GM12878 (cell line): ENCODE data around the gene MIOS. TPM values are rescaled to one million over a fixed set of nuclear protein-coding genes. Genes with fewer than 3 reads are reported as not detected.

Experiments
- ATF7 ChIP-seq: fragments of 450-650 bp; IDR thresholded peaks from 2 replicates; pipeline ENCODE4 v1.6.1; 2016; ENCODE audit warnings: low read depth, mild to moderate bottlenecking
- BHLHE40 ChIP-seq, 2 experiments: fragments of 450-650 bp in 1 of 2; IDR thresholded peaks; 2 replicates each; pipeline ENCODE4 v1.6.1; 2011 to 2017; ENCODE audit warnings: low read depth in 2 of 2, borderline replicate concordance in 1 of 2, improper control_type of control experiment in 1 of 2, low read length in 1 of 2, mild to moderate bottlenecking in 1 of 2
- BMI1 ChIP-seq: fragments of 450-650 bp; IDR thresholded peaks from 2 replicates; pipeline ENCODE4 v1.6.1; 2016; ENCODE audit warnings: mild to moderate bottlenecking, moderate library complexity, borderline replicate concordance
- CBX5 ChIP-seq: sonication (generic); IDR thresholded peaks from 2 replicates; pipeline ENCODE4 v1.6.1; 2016; ENCODE audit warnings: low read depth, moderate library complexity, mild to moderate bottlenecking, inconsistent platforms
- CHD4 ChIP-seq: fragments of 200-600 bp; sonication (generic); IDR thresholded peaks from 2 replicates; pipeline ENCODE4 v1.6.1; 2016; ENCODE audit warnings: mild to moderate bottlenecking
- GABPA ChIP-seq: IDR thresholded peaks from 2 replicates; pipeline ENCODE4 v1.6.1; 2014; ENCODE audit warnings: antibody characterized with exemption, low read depth, mild to moderate bottlenecking, inconsistent platforms
- GATAD2B ChIP-seq: fragments of 450-650 bp; conservative IDR thresholded peaks from 2 replicates; pipeline ENCODE4 v1.6.1; 2017; ENCODE audit warnings: low read depth, mild to moderate bottlenecking, moderate library complexity
- HDAC2 ChIP-seq: fragments of 200-600 bp; sonication (generic); IDR thresholded peaks from 2 replicates; pipeline ENCODE4 v1.6.1; 2017
- HDGF ChIP-seq: fragments of 450-650 bp; IDR thresholded peaks from 2 replicates; pipeline ENCODE4 v1.6.1; 2016; ENCODE audit warnings: antibody characterized with exemption
- IKZF1 ChIP-seq: fragments of 450-650 bp; conservative IDR thresholded peaks from 2 replicates; pipeline ENCODE4 v1.6.1; 2017; ENCODE audit warnings: antibody characterized with exemption, mild to moderate bottlenecking
- KDM1A ChIP-seq: fragments of 200-600 bp; sonication (generic); IDR thresholded peaks from 2 replicates; pipeline ENCODE4 v1.6.1; 2016; ENCODE audit warnings: borderline replicate concordance
- MEF2A ChIP-seq: IDR thresholded peaks from 2 replicates; pipeline ENCODE4 v1.6.1; 2011; ENCODE audit warnings: low read depth, mild to moderate bottlenecking, low read length, moderate library complexity; ENCODE audit not compliant: insufficient read depth
- NBN ChIP-seq: fragments of 450-650 bp; IDR thresholded peaks from 2 replicates; pipeline ENCODE4 v1.6.1; 2016
- PAX8 ChIP-seq: fragments of 450-650 bp; IDR thresholded peaks from 2 replicates; pipeline ENCODE4 v1.6.1; 2017; ENCODE audit warnings: mild to moderate bottlenecking, moderate library complexity
- RUNX3 ChIP-seq: IDR thresholded peaks from 2 replicates; pipeline ENCODE4 v1.6.1; 2012; ENCODE audit warnings: low read length, inconsistent platforms
- SMARCA5 ChIP-seq: fragments of 450-650 bp; IDR thresholded peaks from 2 replicates; pipeline ENCODE4 v1.6.1; 2017; ENCODE audit warnings: mild to moderate bottlenecking
- STAT3 ChIP-seq: IDR thresholded peaks from 2 replicates; pipeline ENCODE4 v1.6.1; 2011; ENCODE audit warnings: low read depth, low read length, improper control_type of control experiment
- TCF7 ChIP-seq: IDR thresholded peaks from 2 replicates; pipeline ENCODE4 v1.6.1; 2014; ENCODE audit warnings: antibody characterized with exemption, borderline replicate concordance
- YY1 ChIP-seq: IDR thresholded peaks from 2 replicates; pipeline ENCODE4 v1.6.1; 2011; ENCODE audit warnings: low read depth, mild to moderate bottlenecking, low read length
- ZNF217 ChIP-seq: fragments of 450-650 bp; IDR thresholded peaks from 2 replicates; pipeline ENCODE4 v1.6.1; 2017; ENCODE audit warnings: antibody characterized with exemption, mild to moderate bottlenecking
- ZNF622 ChIP-seq: fragments of 450-650 bp; IDR thresholded peaks from 2 replicates; pipeline ENCODE4 v1.6.1; 2017; ENCODE audit warnings: mild to moderate bottlenecking, inconsistent platforms
- polyA plus RNA-seq, 11 experiments: library from polyadenylated mRNA; depleted of rRNA in 4 of 11; unstranded in 6 of 11; stranded (reverse) in 5 of 11; fragments of >200 nt; fragmentation: Nextera tagmentation in 4 of 11; fragmentation: Illumina TruSeq in 1 of 11; extraction: Ambion mirVana in 4 of 11; extraction: Trizol in 1 of 11; gene quantifications; 1 replicate in 1 of 11; 2 replicates in 10 of 11; pipeline versions ENCODE4 v1.2.1 to v1.2.3, GENCODE V29; 2011 to 2016; ENCODE audit warnings: inconsistent platforms in 2 of 11, missing spikeins in 2 of 11, low read depth in 1 of 11
- total RNA-seq, 4 experiments: library from RNA; depleted of rRNA in 3 of 4; stranded (reverse); fragments of >200 nt in 3 of 4; fragmentation: Illumina TruSeq in 1 of 4; extraction: Trizol in 1 of 4; gene quantifications; 2 replicates each; pipeline versions ENCODE4 v1.2.1 to v1.2.3, GENCODE V29; 2013 to 2021
- TF ChIP-seq, protein P1 (sequence below): fragments of 450-650 bp; formaldehyde crosslinking; IDR thresholded peaks from 2 replicates; pipeline ENCODE4 v1.5.0; 2022; ENCODE audit warnings: mild to moderate bottlenecking, missing genetic modification characterization
- TF ChIP-seq, protein P2 (sequence below): fragments of 450-650 bp; IDR thresholded peaks from 2 replicates; pipeline ENCODE4 v1.6.1; 2017; ENCODE audit warnings: low read depth, mild to moderate bottlenecking, moderate library complexity
- TF ChIP-seq, protein P3 (sequence below): fragments of 450-650 bp; conservative IDR thresholded peaks from 2 replicates; pipeline ENCODE4 v1.6.1; 2017; ENCODE audit warnings: mild to moderate bottlenecking, moderate library complexity
- TF ChIP-seq, protein P4 (sequence below): fragments of 450-650 bp; formaldehyde crosslinking; IDR thresholded peaks from 2 replicates; pipeline ENCODE4 v1.4.0; 2022; ENCODE audit warnings: mild to moderate bottlenecking, moderate library complexity

The MIOS gene
- total and polyA plus RNA-seq, 10 of the 15 experiments (the other 5 are each of a cell fraction or from before 2014, with no cell fraction given), result 13.1 to 94.9 (median 54.2) TPM

DNA sequence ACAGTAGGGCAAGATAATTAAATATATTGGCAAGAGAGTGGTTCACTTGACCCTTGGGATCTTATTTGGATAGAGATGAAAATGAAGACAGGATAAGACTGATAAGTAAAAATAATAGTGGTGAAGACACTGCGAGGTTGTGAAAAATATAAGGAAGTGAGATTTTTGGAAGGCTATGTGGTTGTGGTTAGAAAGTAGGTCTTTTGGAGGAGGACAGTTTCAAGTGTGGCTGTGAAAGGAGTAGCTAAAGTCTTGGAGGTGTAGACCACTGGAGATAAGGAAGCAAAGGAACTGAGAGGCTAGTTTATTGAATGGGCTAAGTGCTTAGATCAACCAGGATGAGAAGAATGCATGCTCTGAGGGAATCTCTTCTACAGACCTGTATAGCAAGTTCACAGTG lies 11.2 kb downstream of the MIOS start (continued):
- TF ChIP-seq, protein P1, sequence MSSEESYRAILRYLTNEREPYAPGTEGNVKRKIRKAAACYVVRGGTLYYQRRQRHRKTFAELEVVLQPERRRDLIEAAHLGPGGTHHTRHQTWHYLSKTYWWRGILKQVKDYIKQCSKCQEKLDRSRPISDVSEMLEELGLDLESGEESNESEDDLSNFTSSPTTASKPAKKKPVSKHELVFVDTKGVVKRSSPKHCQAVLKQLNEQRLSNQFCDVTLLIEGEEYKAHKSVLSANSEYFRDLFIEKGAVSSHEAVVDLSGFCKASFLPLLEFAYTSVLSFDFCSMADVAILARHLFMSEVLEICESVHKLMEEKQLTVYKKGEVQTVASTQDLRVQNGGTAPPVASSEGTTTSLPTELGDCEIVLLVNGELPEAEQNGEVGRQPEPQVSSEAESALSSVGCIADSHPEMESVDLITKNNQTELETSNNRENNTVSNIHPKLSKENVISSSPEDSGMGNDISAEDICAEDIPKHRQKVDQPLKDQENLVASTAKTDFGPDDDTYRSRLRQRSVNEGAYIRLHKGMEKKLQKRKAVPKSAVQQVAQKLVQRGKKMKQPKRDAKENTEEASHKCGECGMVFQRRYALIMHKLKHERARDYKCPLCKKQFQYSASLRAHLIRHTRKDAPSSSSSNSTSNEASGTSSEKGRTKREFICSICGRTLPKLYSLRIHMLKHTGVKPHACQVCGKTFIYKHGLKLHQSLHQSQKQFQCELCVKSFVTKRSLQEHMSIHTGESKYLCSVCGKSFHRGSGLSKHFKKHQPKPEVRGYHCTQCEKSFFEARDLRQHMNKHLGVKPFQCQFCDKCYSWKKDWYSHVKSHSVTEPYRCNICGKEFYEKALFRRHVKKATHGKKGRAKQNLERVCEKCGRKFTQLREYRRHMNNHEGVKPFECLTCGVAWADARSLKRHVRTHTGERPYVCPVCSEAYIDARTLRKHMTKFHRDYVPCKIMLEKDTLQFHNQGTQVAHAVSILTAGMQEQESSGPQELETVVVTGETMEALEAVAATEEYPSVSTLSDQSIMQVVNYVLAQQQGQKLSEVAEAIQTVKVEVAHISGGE (CRISPR knock-in tag), result no peak
- TF ChIP-seq, protein P2, sequence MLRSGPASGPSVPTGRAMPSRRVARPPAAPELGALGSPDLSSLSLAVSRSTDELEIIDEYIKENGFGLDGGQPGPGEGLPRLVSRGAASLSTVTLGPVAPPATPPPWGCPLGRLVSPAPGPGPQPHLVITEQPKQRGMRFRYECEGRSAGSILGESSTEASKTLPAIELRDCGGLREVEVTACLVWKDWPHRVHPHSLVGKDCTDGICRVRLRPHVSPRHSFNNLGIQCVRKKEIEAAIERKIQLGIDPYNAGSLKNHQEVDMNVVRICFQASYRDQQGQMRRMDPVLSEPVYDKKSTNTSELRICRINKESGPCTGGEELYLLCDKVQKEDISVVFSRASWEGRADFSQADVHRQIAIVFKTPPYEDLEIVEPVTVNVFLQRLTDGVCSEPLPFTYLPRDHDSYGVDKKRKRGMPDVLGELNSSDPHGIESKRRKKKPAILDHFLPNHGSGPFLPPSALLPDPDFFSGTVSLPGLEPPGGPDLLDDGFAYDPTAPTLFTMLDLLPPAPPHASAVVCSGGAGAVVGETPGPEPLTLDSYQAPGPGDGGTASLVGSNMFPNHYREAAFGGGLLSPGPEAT, result peak; percentile 68
- TF ChIP-seq ZNF217 (no peak), YY1 (no peak), GATAD2B (no peak), KDM1A (no peak), STAT3 (no peak), ATF7 (no peak), NBN (peak; percentile 60; the same call in 1 of the 2 replicates), HDAC2 (no peak), BHLHE40 (IDR thresholded peaks at IDR 0.05; ENCODE audit: borderline replicate concordance in 1 of 2, low read depth in 2 of 2, low read length in 1 of 2) (no peak), BMI1 (no peak), IKZF1 (peak; percentile 80), PAX8 (no peak), ZNF622 (no peak), RUNX3 (peak; percentile 90), TCF7 (no peak), HDGF (no peak), SMARCA5 (no peak), CHD4 (no peak), MEF2A (no peak), CBX5 (no peak), GABPA (no peak)
- TF ChIP-seq, protein P3, sequence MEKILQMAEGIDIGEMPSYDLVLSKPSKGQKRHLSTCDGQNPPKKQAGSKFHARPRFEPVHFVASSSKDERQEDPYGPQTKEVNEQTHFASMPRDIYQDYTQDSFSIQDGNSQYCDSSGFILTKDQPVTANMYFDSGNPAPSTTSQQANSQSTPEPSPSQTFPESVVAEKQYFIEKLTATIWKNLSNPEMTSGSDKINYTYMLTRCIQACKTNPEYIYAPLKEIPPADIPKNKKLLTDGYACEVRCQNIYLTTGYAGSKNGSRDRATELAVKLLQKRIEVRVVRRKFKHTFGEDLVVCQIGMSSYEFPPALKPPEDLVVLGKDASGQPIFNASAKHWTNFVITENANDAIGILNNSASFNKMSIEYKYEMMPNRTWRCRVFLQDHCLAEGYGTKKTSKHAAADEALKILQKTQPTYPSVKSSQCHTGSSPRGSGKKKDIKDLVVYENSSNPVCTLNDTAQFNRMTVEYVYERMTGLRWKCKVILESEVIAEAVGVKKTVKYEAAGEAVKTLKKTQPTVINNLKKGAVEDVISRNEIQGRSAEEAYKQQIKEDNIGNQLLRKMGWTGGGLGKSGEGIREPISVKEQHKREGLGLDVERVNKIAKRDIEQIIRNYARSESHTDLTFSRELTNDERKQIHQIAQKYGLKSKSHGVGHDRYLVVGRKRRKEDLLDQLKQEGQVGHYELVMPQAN, result no peak
- TF ChIP-seq, protein P4, sequence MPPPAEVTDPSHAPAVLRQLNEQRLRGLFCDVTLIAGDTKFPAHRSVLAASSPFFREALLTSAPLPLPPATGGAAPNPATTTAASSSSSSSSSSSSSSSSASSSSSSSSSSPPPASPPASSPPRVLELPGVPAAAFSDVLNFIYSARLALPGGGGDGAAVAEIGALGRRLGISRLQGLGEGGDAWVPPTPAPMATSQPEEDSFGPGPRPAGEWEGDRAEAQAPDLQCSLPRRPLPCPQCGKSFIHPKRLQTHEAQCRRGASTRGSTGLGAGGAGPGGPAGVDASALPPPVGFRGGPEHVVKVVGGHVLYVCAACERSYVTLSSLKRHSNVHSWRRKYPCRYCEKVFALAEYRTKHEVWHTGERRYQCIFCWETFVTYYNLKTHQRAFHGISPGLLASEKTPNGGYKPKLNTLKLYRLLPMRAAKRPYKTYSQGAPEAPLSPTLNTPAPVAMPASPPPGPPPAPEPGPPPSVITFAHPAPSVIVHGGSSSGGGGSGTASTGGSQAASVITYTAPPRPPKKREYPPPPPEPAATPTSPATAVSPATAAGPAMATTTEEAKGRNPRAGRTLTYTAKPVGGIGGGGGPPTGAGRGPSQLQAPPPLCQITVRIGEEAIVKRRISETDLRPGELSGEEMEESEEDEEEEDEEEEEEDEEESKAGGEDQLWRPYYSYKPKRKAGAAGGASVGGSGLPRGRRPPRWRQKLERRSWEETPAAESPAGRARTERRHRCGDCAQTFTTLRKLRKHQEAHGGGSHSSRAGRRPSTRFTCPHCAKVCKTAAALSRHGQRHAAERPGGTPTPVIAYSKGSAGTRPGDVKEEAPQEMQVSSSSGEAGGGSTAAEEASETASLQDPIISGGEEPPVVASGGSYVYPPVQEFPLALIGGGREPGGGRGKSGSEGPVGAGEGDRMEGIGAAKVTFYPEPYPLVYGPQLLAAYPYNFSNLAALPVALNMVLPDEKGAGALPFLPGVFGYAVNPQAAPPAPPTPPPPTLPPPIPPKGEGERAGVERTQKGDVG (CRISPR knock-in tag), result no peak
